Measurements from ENCODE around the gene PPM1H.

PPM1H gene

GRCh38 chr12:62802984-62803383, 132.0 kb downstream of the PPM1H start:
- Histone ChIP-seq H2BK5ac (ENCODE audit: low read length) (no peak overlapping the region), H2AFZ (ENCODE audit: low read length) (no peak overlapping the region), H4K8ac (ENCODE audit: low read depth, low read length) (no peak overlapping the region), H3K9me3 (replicated peaks in 1 of 2; ENCODE audit: control insufficient read depth in 2 of 2, insufficient read depth in 1 of 2, low read depth in 1 of 2, low read length in 2 of 2) (peaks cover 0 to 2% of the 10 kb centered on the region in 2 donors), H3K23ac (ENCODE audit: low read depth, low read length, poor library complexity) (no peak overlapping the region), H3K9ac (ENCODE audit: low read depth, low read length, poor library complexity) (no peak overlapping the region), H3K27ac (replicated peaks; ENCODE audit: low read length) (no peak overlapping the region), H2BK15ac (ENCODE audit: low read length) (no peak overlapping the region), H2BK120ac (ENCODE audit: low read depth, low read length) (no peak overlapping the region), H2BK12ac (ENCODE audit: low read length) (no peak overlapping the region), H3K27me3 (ENCODE audit: control insufficient read depth in 3 of 3, insufficient read depth in 3 of 3, low read depth in 1 of 3, low read length in 3 of 3) (no peaks in the 10 kb centered on the region), H3K4me2 (ENCODE audit: insufficient read depth, low read length, poor library complexity, severe bottlenecking) (no peak overlapping the region), H3K4ac (ENCODE audit: low read length) (no peak overlapping the region), H3K4me3 (ENCODE audit: low read length in 2 of 2) (no peak overlapping the region), H3K18ac (ENCODE audit: low read length) (no peak overlapping the region), H3K14ac (ENCODE audit: low read length) (no peak overlapping the region), H3K4me1 (ENCODE audit: control insufficient read depth in 2 of 2, insufficient read depth in 1 of 2, low read depth in 1 of 2, low read length in 2 of 2) (no peaks in the 10 kb centered on the region), H2AK5ac (ENCODE audit: low read depth, low read length) (no peak overlapping the region), H3K79me1 (ENCODE audit: low read depth, low read length) (no peaks in the 10 kb centered on the region), H3K36me3 (replicated peaks in 1 of 2; ENCODE audit: control insufficient read depth in 2 of 2, insufficient read depth in 2 of 2, low read length in 2 of 2) (peaks cover 0 to 2% of the 10 kb centered on the region in 2 donors), H4K91ac (ENCODE audit: low read depth, low read length, poor library complexity) (no peak overlapping the region)
- no CpG with 5 or more reads among the region's 4 CpGs for WGBS, 2 donors (ENCODE audit: extremely low coverage in 2 of 2, insufficient read length in 2 of 2, insufficient replicate concordance in 1 of 2)
- no peak for DNase-seq (ENCODE audit: low spot score)

GRCh38 chr12:62802321-62802720, 132.6 kb downstream of the PPM1H start:
- no peak overlapping the region for H3K9ac ChIP-seq (ENCODE audit: low read depth, low read length, poor library complexity)
- H2BK15ac ChIP-seq (ENCODE audit: low read length): no peak overlapping the region
- H3K36me3 ChIP-seq (replicated peaks in 1 of 2; ENCODE audit: control insufficient read depth in 2 of 2, insufficient read depth in 2 of 2, low read length in 2 of 2): peaks cover 0 to 2% of the 10 kb centered on the region in 2 donors
- peaks cover 0 to 2% of the 10 kb centered on the region in 2 donors for H3K9me3 ChIP-seq (replicated peaks in 1 of 2; ENCODE audit: control insufficient read depth in 2 of 2, insufficient read depth in 1 of 2, low read depth in 1 of 2, low read length in 2 of 2)
- H2BK5ac ChIP-seq (ENCODE audit: low read length): no peak overlapping the region
- no peak overlapping the region for H2AK5ac ChIP-seq (ENCODE audit: low read depth, low read length)
- no peak overlapping the region for H4K91ac ChIP-seq (ENCODE audit: low read depth, low read length, poor library complexity)
- no peak overlapping the region for H3K14ac ChIP-seq (ENCODE audit: low read length)
- no peak overlapping the region for H2BK120ac ChIP-seq (ENCODE audit: low read depth, low read length)
- no peak overlapping the region for H3K18ac ChIP-seq (ENCODE audit: low read length)
- no peak overlapping the region for H3K4me2 ChIP-seq (ENCODE audit: insufficient read depth, low read length, poor library complexity, severe bottlenecking)
- H3K4me3 ChIP-seq (ENCODE audit: low read length in 2 of 2): no peak overlapping the region
- H3K27me3 ChIP-seq (ENCODE audit: control insufficient read depth in 3 of 3, insufficient read depth in 3 of 3, low read depth in 1 of 3, low read length in 3 of 3): no peaks in the 10 kb centered on the region
- no peaks in the 10 kb centered on the region for H3K4me1 ChIP-seq (ENCODE audit: control insufficient read depth in 2 of 2, insufficient read depth in 1 of 2, low read depth in 1 of 2, low read length in 2 of 2)
- H3K4ac ChIP-seq (ENCODE audit: low read length): no peak overlapping the region
- H2AFZ ChIP-seq (ENCODE audit: low read length): no peak overlapping the region
- no peak overlapping the region for H2BK12ac ChIP-seq (ENCODE audit: low read length)
- H3K27ac ChIP-seq (replicated peaks; ENCODE audit: low read length): no peak overlapping the region
- no peak overlapping the region for H4K8ac ChIP-seq (ENCODE audit: low read depth, low read length)
- DNase-seq (ENCODE audit: low spot score): no peak
- WGBS, 2 donors (ENCODE audit: extremely low coverage in 2 of 2, insufficient read length in 2 of 2, insufficient replicate concordance in 1 of 2): no CpG with 5 or more reads among the region's 7 CpGs
- no peaks in the 10 kb centered on the region for H3K79me1 ChIP-seq (ENCODE audit: low read depth, low read length)
- H3K23ac ChIP-seq (ENCODE audit: low read depth, low read length, poor library complexity): no peak overlapping the region

- no peak overlapping the region for H3K23ac ChIP-seq (ENCODE audit: low read depth, low read length, poor library complexity)
- no peaks in the 10 kb centered on the region for H3K9me3 ChIP-seq (replicated peaks in 1 of 2; ENCODE audit: control insufficient read depth in 2 of 2, insufficient read depth in 1 of 2, low read depth in 1 of 2, low read length in 2 of 2)
- no peak overlapping the region for H3K4me3 ChIP-seq (ENCODE audit: low read length in 2 of 2)
- H3K18ac ChIP-seq (ENCODE audit: low read length): no peak overlapping the region
- H3K14ac ChIP-seq (ENCODE audit: low read length): no peak overlapping the region
- no peak overlapping the region for H2BK120ac ChIP-seq (ENCODE audit: low read depth, low read length)
- H3K4ac ChIP-seq (ENCODE audit: low read length): no peak overlapping the region
- peaks cover 0 to 1% of the 10 kb centered on the region in 2 donors for H3K4me1 ChIP-seq (ENCODE audit: control insufficient read depth in 2 of 2, insufficient read depth in 1 of 2, low read depth in 1 of 2, low read length in 2 of 2)
- no peak overlapping the region for H2BK5ac ChIP-seq (ENCODE audit: low read length)
- H3K36me3 ChIP-seq (replicated peaks in 1 of 2; ENCODE audit: control insufficient read depth in 2 of 2, insufficient read depth in 2 of 2, low read length in 2 of 2): peaks cover 0 to under 1% of the 10 kb centered on the region in 2 donors
- H2AFZ ChIP-seq (ENCODE audit: low read length): no peak overlapping the region
- no peak overlapping the region for H3K4me2 ChIP-seq (ENCODE audit: insufficient read depth, low read length, poor library complexity, severe bottlenecking)
- H2BK15ac ChIP-seq (ENCODE audit: low read length): no peak overlapping the region
- H3K27me3 ChIP-seq (ENCODE audit: control insufficient read depth in 3 of 3, insufficient read depth in 3 of 3, low read depth in 1 of 3, low read length in 3 of 3): no peaks in the 10 kb centered on the region
- no peak overlapping the region for H4K8ac ChIP-seq (ENCODE audit: low read depth, low read length)
- no peak for DNase-seq (ENCODE audit: low spot score)
- WGBS, 2 donors (ENCODE audit: extremely low coverage in 2 of 2, insufficient read length in 2 of 2, insufficient replicate concordance in 1 of 2): no CpG with 5 or more reads among the region's 28 CpGs
- no peak overlapping the region for H4K91ac ChIP-seq (ENCODE audit: low read depth, low read length, poor library complexity)
- no peak overlapping the region for H3K27ac ChIP-seq (replicated peaks; ENCODE audit: low read length)
- no peaks in the 10 kb centered on the region for H3K79me1 ChIP-seq (ENCODE audit: low read depth, low read length)
- peak overlapping the region; percentile 92 for H2BK12ac ChIP-seq (ENCODE audit: low read length)
- H3K9ac ChIP-seq (ENCODE audit: low read depth, low read length, poor library complexity): no peak overlapping the region
- peak overlapping the region; percentile 25 for H2AK5ac ChIP-seq (ENCODE audit: low read depth, low read length)
Measured at GRCh38 chr12:62801796-62802195, 133.2 kb downstream of the PPM1H start.

- no peak overlapping the region for H3K4ac ChIP-seq (ENCODE audit: low read length)
- no peak overlapping the region for H3K18ac ChIP-seq (ENCODE audit: low read length)
- no peak overlapping the region for H3K9ac ChIP-seq (ENCODE audit: low read depth, low read length, poor library complexity)
- H3K14ac ChIP-seq (ENCODE audit: low read length): no peak overlapping the region
- H2BK12ac ChIP-seq (ENCODE audit: low read length): no peak overlapping the region
- no peak overlapping the region for H2AFZ ChIP-seq (ENCODE audit: low read length)
- H3K79me1 ChIP-seq (ENCODE audit: low read depth, low read length): no peaks in the 10 kb centered on the region
- peaks cover 1 to 3% of the 10 kb centered on the region in 2 donors for H3K4me1 ChIP-seq (ENCODE audit: control insufficient read depth in 2 of 2, insufficient read depth in 1 of 2, low read depth in 1 of 2, low read length in 2 of 2)
- no peak overlapping the region for H2AK5ac ChIP-seq (ENCODE audit: low read depth, low read length)
- H3K23ac ChIP-seq (ENCODE audit: low read depth, low read length, poor library complexity): no peak overlapping the region
- H3K27ac ChIP-seq (replicated peaks; ENCODE audit: low read length): no peak overlapping the region
- no peak overlapping the region for H3K4me3 ChIP-seq (ENCODE audit: low read length in 2 of 2)
- no peaks in the 10 kb centered on the region for H3K36me3 ChIP-seq (replicated peaks in 1 of 2; ENCODE audit: control insufficient read depth in 2 of 2, insufficient read depth in 2 of 2, low read length in 2 of 2)
- no peak for DNase-seq (ENCODE audit: low spot score)
- no CpG with 5 or more reads among the region's 13 CpGs for WGBS, 2 donors (ENCODE audit: extremely low coverage in 2 of 2, insufficient read length in 2 of 2, insufficient replicate concordance in 1 of 2)
- H2BK15ac ChIP-seq (ENCODE audit: low read length): no peak overlapping the region
- H3K27me3 ChIP-seq (ENCODE audit: control insufficient read depth in 3 of 3, insufficient read depth in 3 of 3, low read depth in 1 of 3, low read length in 3 of 3): no peaks in the 10 kb centered on the region
- H2BK5ac ChIP-seq (ENCODE audit: low read length): no peak overlapping the region
- no peak overlapping the region for H4K91ac ChIP-seq (ENCODE audit: low read depth, low read length, poor library complexity)
- no peak overlapping the region for H4K8ac ChIP-seq (ENCODE audit: low read depth, low read length)
- H3K4me2 ChIP-seq (ENCODE audit: insufficient read depth, low read length, poor library complexity, severe bottlenecking): no peak overlapping the region
- H2BK120ac ChIP-seq (ENCODE audit: low read depth, low read length): no peak overlapping the region
- no peaks in the 10 kb centered on the region for H3K9me3 ChIP-seq (replicated peaks in 1 of 2; ENCODE audit: control insufficient read depth in 2 of 2, insufficient read depth in 1 of 2, low read depth in 1 of 2, low read length in 2 of 2)
Measured at GRCh38 chr12:62800707-62801400, 134.1 kb downstream of the PPM1H start.

All from neuronal stem cell (in vitro differentiated cells).